ENCODE measurements around the gene DRD1.
A peak's percentile ranks its signal among the peaks of the same experiment; 100 is the strongest.
"Not testable (repeated sequence)": the region's sequence is repeated elsewhere in the genome, so short reads cannot be mapped to it uniquely, and the experiment has no call there.

Gene DRD1

DNA sequence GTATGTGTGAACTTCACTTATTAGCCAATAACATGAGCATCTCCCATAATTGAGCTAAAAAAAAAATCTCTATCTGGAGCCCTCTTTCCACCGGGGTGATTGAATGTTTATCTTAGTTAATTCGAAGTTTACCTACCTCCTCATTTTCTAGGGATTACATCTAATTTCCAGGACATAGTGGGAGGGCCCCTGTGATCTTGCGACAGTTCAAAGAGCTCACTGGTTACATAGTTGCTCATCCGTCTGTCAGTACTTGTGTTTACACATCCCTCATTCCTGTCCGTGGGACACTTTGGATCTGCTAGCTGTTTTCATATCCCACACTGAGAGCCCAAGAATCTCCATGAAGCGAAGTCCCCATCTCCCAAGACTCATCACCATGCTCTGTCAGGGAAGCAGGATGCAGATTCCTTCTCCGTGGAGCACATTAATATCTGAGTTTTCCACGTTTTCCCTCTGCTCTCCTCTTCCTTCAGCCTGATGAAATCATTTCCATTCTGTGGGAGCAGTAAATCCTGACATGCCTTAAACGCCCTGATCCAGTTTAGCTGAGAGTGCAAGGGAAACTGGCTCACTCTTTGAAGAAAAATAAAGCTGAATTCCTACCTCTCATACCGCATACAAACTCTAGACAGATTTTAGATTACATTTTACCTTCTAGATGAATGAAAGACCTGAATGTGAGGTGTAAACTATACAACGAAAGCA lies 24.2 kb upstream of the DRD1 start:
- no peak for DNase-seq

DNA sequence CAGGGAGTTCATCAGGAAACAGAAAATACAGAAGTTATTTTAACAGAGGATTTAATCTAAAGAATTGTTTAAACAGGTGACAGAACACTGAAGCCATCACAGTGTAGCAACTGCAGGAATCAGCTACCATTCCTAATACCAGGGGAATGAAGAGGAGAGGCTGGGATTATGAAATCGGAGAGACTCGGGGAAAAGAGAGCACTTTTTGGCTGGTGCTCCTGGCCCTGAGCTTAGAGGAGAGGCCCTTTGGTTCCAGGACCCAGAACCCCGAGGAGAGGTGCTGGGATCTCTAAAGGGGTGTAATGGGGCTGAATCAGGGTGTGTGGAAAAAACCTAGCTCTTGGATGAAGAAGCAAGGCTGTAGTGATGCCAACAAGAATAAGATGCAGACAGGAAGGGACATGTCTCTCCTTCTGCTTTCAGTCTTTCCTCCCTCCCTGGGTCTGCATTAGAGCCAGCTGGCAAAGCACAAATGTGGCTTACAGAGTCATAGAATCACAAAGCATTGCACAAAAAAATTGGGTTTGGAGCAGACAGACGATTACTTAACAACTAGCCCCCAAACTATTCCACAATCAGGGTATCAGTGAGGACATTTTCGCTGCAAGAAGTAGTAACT lies 22.8 kb upstream of the DRD1 start:
- no peak for DNase-seq

DNA sequence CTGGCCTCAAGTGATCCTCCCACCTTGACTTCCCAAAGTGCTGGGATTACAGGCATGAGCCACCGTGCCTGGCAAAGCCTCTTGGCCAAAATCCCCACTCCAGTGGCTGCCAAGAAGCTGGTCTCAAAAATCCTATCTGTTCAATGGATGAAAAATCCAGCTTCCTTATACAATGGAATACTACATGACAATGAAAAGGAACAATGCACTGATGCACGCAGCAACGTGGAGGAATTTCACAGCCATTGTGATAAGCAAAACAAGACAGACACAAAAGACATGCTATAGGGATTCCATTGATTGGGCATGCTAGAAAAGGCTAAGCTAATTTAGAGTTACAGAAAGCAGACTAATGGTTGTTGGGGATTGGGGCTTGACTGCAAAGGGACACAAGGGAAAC lies 21.3 kb upstream of the DRD1 start:
- DNase-seq: no peak

DNA sequence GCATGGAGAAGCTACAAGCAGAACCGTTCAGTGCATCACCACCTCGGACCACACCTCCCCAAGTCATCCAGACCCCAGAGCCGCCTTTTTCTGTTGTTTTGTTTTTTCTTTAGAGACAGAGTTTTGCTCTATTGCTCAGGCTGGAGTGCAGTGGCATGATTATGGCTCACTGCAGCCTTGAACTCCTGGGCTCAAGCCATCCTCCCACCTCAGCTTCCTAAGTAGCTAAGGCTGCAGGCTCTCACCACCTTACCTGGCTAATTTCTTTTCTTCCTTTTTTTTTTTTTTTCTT lies 20.9 kb upstream of the DRD1 start:
- no peak for DNase-seq

DNA sequence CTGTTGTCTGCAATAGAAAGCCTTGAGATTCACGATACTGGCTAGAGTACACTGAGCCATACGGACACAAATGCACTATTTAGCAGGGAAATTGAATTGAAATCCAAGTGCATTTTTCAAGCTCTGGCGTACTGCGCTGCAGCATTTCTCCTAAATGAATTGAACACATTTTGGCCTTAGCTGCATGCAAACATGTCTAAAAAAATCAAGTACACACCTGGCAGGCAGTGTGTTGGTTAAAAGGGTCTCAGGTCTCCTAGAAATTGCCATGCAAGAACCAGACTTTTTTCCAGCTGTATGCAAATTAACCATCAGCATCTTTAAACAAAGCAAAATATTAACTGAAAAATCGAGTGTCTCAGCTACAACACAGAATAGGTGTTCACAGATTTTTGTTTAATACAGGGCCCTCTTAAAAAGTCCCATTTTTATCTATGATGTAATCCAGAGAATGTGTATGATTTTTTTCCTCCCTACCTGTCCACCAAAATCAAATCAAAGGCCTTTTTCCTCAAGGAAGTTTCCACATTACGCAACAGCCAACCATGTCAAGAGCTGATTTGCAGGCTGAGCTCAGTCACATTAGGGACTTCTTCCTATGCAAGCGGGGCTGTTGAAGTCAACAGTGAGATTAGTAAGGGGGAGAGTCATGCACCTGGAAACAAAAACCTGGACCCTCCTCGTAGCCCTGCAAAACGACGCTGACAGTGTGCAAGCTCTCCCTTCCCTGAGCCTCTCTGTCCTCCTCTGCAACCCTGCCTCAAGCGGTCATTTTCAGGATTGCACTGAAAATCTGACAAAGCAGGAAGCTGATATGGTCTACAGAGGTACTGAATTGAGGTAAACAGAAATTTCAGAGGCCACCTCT lies 20.3 kb upstream of the DRD1 start:
- peak; percentile 34 for DNase-seq

DNA sequence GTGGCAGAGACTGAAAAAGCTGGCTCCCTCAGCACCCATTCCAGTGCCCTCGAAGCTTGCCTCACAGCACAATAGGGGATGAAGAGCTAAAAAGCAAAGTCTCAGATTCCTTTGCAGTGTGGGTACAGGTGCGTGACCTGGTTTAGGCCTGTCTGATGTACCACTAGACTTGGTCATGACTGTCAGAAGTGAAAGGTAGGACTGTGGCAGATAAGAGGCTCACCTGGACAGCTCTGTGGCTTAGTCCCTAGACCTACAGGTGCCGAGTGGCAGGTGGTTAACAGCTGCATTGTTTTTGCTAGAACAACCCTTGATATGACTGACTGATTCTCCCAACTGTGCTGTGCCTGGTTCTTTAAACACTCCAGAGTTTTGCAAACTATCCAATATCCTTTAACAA lies 19.7 kb upstream of the DRD1 start:
- no peak for DNase-seq

DNA sequence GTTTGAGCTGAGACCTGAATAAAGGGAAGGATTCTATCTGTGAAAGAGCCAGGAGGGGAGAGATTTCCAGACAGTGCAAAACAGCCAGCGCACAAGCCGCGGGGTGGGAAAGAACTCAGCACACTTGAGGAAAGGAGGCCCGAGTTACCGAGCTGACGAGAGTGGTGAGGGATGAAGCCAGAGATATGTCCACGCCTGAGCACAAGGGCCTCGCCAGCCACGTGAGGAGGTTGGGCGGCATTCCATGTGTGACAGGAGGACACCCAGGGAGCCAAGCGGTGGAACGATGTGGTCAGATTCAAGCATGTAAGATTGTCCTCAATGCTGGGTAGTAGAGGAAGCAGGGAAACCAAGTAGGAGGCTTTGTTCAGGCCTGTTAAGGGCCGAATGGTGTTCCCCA lies 17.4 kb upstream of the DRD1 start:
- DNase-seq: no peak

DNA sequence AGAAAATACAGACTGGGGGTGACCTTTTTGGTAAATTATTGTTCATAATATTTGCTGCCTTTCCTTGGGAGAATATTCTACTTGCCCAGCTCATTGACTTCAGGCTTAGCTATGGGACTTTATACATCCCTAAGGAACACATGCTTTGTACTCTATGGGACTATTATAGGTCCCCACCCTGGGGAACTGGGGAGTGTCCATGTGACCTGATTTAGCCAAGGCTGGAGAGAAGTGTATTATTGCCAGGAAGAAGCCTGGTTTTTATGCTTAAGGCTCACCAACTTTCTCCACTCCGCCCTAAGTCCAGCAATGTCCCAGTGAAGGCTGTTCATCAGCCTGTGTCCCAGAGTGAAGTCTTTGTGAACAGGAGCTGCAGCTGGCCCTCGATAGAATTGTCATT lies 16.6 kb upstream of the DRD1 start:
- no peak for DNase-seq

DNA sequence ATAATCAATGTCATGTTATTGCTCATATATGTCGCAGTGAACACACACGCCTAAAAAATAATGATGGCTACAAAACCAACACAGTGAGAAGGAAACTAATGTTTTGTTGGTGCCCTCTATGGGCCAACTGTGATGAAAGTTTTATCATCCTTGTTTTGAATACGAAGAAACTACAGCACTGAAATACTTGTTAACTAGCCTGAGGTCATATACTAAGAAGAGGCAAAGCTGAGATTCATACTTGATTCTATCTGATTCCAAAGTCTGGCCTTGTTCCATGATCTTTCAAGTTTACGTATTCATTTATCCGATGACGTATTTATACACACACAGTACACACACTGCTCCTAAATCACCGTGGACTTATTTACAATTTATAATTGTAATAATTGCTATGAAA lies 16.1 kb upstream of the DRD1 start:
- peak; percentile 17 for DNase-seq

DNA sequence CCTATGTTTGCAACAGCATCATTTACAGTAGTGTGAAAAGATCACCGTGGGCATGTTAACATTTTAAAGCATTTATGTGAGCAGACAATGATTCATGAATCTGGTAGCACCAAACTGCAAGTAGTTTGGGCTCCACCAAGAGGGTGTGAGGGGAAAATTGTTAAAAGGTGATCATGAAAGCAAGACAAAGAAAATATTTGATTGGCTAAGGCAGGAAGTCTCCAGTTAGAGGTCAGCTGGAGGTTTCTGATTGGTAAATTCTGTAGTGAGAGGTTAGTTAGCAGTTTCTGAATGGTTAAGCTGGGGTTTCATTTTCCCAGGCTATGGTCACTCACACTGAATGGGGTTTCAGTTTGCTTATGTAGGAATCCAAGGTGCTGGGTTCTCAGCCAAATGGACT lies 13.5 kb upstream of the DRD1 start:
- DNase-seq: peak; percentile 5

DNA sequence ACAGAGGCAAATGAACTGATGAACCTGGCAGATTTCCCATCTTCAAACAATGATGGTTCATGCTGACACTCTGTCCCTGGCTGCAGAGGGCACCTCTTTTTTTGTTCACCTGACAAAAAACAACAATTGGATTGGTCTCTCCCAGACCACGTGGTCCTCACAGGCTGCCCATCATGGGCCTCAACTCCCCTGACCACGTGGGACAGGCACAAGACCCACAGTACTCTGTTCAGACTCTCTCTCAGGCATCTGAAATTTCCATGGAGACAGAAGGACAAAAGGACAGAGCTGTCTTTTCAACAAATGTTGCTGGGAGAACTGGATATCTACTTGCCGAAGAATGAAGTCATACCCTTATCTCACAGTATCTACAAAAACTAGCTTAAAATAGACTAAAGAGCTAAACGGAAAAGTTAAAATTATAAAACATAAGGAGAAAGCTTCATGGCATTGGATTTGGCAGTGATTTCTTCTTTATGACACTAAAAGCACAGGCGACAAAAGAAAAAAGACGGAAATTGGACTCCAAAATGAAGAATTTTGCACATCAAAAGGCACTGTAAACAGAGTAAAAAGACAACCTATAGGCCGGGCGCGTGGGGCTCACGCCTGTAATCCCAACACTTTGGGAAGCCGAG lies 12.2 kb upstream of the DRD1 start:
- DNase-seq: no peak

DNA sequence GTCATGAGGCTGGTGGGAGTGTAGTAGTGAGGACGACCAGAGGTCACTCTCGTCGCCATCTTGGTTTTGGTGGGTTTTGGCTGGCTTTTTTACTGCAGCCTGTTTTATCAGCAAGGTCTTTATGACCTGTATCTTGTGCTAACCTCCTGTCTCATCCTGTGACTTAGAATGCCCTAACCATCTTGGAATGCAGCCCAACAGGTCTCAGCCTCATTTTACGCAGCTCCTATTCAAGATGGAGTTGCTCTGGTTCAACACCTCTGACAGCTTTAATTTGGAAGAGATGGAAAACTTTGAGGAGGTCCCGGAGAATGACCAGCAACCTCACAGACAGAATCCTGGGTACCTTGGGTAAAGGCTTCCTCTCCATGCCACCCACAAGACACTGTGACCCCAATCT lies 10.4 kb upstream of the DRD1 start:
- not testable (repeated sequence) for DNase-seq

DNA sequence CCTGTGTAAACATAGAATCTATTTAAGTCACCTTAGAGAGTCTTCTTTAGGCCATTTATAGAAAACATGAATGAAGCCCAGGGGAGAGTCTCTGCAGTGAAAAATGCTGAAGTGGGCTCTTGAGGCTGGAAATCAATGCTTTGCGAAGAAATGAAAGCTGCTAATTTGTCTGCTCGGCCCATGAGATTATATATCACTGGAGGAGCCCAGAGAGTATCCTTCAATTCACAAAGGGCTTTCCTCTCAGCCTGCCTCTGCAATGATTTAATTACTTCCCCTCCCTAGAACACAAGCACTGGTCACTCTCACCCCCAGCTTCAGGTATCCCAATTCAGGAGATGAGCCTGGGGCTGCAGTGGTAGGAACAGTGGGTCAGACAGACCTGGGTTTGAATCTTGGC lies 8.2 kb upstream of the DRD1 start:
- DNase-seq: no peak

DNA sequence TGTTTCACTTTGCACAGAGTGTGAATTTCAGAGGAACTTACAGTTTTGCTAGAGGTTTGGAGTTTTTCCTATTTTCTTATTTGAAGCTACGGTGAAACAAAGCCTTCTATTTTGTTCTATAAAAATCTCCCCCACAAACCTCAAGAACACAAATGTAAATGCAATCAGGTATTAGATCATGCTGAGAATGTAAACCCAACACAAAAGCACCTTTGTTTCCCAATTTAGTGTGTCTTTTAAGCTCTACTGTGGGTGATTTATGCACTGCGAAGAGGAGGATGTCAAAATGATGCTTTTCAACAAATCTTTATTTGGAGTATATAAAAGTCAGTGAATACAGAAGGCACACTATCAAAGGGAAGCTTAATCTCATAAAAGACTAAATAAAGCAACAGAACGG lies 4.3 kb upstream of the DRD1 start:
- DNase-seq: no peak

DNA sequence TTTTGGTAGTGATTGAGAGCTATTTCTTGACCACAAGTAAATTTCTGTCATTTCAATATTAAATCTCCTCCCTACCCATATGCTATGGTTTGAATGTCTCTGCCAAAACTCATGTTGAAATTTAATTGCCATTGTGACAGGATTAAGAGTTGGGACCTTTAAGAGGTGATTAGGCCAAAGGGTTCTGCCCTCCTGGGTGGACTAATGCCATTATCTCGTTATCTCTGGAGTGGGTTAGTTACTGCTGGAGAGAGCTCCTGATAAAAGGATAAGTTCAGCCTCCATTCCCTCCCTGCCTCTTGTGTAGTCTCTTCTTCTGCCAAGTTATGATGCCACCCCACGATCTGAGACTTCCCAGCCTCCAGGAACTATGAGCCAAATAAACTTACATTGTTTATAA lies 3.6 kb upstream of the DRD1 start:
- no peak for DNase-seq

DNA sequence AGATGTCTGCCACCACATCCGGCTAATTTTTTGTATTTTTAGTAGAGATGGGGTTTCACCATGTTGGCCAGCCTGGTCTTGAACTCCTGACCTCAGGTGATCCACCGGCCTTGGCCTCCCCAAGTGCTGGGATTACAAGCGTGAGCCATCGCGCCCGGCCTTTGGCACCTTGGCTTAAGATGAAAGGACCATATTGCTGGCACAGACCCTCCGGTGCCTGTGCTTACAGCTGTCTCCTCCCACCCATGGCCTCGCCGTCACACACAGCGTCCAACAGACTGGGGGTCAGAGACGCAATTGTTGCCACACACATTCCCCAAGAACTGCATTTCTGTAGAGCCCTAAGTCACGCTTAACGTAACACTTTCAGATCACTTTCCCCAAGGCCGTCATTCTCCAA lies 2.4 kb upstream of the DRD1 start:
- DNase-seq: not testable (repeated sequence)

DNA sequence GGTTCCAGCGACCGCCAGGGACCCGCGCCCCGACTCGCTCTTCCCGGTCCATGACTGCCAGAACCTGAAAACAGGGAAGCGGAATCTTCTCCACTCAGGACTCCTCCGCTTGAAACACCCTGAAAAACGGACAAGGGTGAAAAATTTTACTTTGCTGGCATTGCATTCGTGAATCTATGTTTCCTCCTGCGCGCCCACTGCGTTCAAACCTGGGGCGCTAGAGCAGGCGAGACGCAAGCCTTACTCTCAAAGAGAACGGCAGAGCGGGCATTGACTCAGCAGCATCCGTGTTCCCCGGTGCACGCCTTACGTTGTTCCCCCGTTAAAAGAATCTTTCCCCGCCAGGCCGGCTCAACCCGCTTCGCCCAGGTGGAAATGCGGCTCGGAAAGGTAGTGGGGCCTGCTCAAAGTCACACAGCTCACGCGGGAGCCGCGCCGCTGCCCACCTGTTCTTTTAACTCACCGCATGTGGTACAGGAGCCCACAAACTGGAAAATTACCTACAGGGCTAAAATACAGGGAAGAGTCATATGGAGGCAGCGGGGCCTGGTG lies 999 bp upstream of the DRD1 start:
- DNase-seq: no peak

DNA sequence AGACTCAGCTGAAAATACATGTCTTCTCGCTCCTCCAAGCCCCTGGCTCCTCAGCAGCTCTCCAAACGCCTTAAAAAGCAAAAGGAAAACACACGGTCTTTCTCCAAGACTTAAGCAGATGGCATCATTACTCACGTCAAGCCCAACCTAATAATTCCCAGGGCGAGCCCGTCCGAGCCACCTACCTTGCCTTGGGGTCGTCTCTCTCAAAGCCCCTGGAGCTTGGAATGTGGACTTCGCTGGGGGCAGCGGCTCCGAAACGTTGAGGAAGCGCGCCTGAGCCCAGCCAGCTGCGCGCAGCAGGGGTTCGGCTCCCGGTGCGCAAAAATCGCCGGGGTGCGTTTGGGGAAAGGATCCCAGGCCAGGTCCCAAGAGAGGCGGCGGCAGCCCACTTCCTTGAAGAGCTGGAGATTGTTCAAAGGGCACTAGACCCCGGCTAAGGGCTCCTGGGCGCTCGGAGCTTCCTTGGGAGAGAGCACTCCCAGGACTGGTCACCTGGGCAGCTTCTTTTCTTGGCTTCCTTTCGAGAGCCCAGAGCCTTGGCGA lies 395 bp downstream of the DRD1 start:
- DNase-seq: no peak

DNA sequence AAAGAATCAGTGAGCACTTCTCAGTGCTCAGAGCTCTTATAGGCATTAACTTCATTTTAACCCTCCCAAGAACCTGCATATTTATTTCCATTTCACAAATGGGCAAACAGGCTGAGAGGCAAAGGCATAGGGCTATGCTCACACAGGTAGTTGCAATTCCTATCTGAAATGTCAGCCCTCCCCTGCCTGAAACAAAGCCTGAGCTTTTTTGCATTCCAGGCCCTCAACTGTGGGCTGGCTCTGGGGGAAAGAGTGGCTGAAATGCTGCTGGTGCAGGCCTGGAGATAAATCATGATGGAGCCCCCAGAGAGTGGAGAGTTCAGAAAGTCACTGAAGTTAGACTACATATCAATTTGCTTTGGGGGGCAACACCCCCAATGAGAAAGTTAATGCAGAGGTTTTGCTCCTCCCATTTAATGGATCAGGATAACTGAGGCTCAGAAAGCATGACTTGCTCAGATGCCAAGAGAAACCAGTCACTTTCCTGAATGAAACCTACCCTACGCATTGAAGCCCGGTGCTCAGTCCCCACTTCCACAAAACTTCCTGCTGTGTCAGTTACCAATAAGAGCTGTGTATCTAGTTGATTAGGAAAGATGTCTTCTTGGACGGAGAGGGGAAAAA lies 5.6 kb downstream of the DRD1 start:
- no peak for DNase-seq

DNA sequence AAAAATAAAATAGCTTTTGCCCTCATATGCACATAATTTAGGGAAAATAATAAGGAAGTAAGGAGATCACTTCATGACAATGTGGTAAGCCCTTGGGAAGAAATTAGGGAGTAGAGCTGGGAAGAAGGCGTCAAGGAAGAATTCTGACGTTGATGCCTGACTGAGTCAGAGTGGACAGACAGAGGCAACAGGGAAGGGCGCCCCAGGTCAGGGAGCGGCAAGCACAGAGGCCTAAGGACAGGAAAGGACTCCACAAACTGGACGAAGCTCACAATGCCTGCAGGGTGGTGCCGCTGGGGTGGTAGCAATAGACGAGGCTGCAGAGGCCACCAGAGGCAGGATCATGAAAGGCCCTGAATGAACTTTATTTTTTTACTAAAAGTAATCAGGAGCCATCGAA lies 7.6 kb downstream of the DRD1 start:
- no peak for DNase-seq

DNA sequence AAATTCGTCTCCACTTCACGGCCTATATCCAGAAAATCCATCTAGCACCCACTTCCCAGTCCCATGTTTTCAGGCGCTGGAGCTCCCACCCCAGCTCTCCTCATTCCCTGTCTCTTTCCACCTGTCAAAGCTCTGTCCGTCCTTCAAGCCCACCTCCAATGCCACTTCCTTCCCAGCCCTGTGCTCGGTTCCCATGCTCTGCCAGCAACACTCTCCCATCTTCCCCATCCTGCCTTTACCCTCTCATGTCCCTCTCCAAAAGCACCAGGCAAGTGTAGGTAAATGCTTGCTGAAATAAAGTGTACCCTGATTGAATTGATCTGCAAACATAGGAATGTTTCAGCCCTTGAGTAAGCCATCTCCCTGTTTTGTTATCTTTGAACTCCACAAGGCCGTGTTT lies 9.2 kb downstream of the DRD1 start:
- DNase-seq: no peak

DNA sequence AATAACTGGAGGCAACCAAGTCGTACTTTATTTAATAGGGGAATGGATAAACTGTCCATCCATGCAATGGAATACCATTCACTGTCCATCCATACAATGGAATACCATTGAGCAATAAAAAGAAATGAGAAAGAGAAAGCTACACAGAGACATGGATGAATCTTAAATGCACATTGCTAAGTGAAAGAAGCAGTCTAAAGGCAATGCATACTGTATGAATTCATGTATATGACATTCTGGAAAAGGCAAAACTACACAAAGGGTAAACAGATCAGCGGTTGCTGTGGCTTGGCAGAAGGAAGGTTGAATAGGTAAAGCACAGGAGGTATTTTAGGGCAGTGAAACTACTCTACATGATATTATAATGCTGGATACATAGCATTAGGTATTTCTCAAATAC lies 16.2 kb downstream of the DRD1 start:
- DNase-seq: no peak

DNA sequence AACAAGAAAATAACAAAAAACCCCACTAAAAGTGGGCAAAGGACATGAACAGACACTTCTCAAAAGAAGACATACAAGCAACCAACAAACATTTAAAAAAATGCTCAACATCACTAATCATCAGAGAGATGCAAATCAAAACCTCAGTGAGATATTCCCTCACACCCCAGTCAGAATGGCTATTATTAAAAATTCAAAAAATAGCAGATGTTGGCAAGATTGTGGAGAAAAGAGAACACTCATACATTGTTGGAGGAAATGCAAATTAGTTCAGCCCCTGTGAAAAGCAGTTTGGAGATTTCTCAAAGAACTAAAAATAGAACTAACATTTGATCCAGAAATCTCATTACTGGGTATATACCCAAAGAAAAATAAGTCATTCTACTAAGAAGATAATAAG lies 19.4 kb downstream of the DRD1 start:
- not testable (repeated sequence) for DNase-seq
